HG03196 (cell line): ENCODE measurements around the gene EAF1.
"Not testable (repeated sequence)": the region's sequence is repeated elsewhere in the genome, so short reads cannot be mapped to it uniquely, and the experiment has no call there.

ENCODE experiments used
- ATAC-seq: cut with Tn5 transposase; IDR thresholded peaks from one replicate; pipeline ENCODE4 v1.9.1; 2021; ENCODE audit not compliant: unreplicated experiment

EAF1 gene

DNA sequence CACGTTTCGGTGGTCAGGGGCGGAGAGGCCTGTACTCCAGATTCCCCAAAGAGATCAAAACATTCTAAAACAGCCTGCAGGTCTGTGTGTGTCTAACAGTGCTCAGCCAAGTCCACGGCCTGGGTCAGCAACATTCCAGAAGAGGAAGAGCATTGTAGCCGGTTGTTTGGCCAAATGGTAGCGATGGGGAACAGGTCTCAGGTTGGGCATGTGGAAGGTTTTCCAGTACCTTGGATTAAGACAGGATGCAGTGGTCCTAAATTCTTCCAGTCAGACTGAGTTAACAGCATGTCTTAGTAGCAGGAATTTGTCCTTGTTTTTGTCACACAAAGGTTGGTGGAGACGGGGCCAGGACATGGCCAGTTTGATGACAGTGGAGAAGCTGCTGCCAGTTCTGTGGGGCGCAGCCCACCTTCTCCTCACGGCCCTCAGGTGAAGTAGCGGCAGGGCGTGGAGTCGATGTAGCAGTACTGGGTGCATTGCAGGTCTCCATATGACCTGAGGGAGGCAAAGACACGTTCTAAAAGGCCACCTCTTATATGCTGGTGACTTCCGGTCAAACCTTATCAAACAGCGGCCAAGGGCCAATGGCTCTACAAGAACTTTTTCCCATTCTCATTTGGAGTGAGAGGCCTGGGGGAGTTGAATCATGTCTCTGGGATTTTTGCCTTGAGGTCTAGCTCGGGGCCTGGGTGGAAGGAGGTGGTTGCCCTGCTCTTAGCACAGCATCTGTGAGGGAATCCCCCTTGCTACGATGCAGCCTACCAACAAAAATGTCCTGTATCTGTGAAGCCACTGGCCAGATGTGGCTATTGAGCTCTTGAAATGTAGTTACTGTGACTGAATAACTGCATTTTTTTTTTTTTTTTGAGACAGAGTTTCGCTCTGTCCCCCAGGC, 24.1 kb downstream of the EAF1 start:
- ATAC-seq: no peak

DNA sequence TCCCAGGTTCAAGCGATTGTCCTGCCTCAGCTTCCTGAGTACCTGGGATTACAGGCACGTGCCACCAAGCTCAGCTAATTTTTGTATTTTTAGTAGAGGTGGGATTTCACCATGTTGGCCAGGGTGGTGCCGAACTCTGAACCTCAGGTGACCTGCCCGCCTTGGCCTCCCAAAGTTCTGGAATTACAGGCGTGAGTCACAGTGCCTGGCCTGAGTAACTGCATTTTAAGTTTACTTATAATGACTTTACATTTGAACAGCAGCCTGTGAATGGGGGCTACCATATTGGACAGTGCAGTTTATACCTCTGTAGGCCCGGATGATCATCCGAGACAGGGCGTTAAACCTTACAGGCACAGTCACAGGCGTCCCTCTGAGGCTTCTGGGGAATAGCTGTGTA, 24.8 kb downstream of the EAF1 start:
- no peak for ATAC-seq

DNA sequence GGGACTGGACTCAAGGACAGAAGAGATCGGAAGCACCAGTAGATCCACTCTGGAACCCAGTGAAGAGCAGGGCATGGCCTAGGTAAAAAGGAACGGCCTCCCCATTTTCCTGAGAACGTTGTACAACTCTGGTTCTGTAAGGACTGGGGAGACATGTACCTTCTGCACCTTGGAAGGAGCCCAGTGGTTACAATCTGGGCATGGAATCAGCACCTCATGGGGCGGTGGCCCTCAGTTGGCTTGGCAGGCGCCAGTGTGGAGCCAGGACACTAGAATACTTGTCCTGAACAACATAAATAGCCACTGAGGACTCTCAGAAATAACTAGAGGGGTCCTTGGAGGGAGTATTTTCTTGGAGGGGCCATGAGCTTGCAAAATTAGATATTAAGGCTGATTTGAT, 25.6 kb downstream of the EAF1 start:
- no peak for ATAC-seq

DNA sequence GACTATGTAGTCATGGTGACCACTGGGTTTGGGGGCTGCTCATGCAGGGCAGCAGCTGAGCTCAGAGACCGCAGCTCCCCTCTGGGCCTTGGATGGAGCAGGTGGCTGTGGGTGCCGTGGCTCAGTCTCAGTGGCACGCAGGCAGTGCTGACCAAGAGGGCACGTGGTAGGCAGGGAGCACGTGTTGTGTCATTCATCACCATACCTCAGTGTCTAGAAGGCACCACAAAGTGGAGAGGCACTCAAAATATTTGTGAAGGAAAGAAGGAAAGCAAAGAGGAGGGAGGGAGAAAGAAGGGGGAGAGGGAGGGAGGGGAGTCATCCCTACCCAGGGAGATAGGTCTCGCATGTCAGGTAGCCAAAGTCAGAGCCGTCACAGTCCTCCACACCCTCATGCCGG, 26.1 kb downstream of the EAF1 start:
- ATAC-seq: no peak

DNA sequence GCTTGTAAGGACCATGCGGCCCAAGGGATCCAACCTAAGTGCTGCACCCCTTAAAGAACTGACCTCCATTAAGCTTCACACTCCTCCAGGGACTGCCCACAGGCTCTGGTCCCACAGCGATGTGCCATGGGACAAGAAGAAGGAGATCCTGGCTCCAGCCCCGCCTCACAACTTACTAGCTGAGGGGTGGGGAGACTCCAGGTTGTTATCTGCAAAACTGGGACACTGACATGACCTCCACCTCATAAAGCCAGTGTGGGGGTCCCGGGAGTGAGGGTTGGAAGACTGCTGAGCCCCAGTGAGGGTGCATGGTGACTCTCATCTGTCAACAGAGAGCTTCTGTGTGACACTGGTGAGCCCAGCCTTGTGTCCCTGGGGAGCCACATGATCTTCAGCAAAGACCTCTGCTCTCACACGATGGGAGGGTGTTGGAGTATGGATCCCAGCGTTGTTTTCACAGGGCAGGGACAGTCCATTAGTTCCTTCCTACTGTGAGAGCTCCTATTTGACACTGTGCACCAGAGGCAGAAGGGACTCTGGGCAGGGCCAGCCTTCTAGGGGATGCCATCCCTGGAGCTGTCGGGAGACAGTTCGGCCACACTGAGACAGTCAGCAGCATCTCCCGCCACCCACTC, 26.7 kb downstream of the EAF1 start:
- ATAC-seq: no peak

DNA sequence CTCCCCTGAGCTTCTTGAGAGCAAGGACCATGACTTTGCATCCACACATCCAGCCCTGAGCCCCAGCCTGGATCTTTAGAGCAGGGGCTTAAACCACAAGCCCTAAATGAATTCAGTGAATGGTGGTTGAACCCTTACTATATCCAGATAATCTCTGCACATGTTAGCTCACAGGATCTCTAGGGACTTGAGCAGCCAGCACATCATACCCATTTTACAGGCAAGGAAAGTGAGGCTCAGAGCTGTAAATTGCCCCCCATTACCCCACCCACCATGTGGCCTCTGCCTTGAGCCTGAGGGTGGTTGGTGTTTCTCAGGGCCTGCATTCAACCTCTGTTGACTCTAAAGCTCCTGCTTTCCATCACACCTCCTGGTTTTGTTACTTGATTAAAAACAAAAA, 27.6 kb downstream of the EAF1 start:
- ATAC-seq: no peak

DNA sequence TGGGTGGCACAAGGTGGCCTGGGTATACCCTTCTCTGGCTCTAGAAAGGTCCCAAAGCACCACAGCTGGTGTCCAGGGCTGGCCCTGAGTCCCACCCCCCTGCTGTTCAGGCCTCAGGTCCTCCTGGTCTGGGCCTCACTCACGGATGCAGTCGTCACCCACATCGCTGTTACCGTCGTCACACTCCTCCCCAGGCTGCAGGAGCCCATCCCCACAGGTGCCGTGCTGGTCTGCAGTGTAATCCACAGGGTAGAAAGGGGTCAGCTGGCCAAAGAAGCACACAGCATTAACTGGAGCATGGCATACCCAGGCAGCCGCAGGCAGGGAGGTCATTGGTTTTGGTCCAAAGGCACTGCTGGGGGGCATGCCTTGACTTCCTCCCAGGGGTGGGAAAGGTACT, 28.4 kb downstream of the EAF1 start:
- ATAC-seq: no peak

DNA sequence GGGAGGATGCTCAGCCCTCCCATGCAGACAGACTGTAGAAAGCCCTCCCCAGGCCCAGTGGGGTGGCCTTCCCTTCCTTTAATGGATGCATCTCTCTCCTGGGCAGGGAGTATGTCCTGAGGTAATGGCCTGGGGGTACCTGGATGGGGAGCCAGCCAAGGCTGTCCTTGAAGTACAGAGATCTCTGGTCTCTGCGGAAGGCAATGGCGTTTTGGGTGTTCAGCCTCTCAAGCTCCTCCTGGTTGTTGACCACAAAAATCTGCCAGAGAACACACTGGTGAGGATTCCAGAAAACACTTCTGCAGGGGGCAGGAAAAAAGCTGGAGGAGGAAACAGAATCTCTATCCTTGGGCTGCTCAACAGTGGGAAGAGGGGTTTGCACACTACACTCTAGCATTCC, 28.9 kb downstream of the EAF1 start:
- no peak for ATAC-seq

DNA sequence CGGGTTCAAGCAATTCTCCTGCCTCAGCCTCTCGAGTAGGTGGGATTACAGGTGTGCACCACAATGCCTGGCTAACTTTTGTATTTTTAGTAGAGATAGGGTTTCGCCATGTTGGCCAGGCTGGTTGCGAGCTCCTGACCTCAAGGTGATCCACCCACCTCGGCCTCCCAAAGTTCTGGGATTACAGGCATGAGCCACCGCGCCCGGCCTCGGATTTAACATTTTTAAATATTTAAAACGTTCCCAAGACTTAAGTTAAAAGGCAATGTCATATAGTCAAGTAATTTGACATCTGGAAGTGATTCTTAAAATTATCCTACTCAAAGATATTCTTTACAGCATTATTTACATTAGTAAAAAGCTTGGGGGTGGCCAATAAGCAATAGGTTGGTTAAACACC, 29.5 kb downstream of the EAF1 start:
- ATAC-seq: not testable (repeated sequence)

DNA sequence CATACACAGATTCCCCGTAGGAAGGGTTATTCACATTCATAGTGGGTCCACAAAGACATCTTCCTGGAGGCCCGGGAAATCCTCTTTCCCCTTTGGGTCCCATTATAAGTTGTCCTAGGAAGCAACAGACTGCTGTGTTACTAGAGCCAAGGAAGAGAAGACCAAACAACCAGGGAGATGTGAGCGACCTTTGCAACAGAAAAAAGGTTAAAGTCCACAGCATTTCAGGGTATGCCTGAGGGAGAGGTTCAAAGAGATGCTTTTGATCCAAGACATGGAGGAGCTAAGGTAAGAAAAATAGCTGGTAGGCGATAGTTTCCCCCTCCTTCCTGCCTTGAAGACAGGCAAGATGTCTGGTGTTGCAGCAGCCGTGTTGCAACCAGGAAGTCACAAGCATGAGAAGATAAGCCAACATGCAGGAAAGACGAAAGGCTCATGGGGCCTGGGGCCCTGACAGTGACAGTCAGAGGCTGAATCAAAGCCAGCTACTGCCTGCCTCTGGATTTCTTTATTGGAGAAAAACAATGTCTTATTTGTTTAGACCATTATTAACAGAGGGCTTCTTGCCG, 30.9 kb downstream of the EAF1 start:
- ATAC-seq: no peak

DNA sequence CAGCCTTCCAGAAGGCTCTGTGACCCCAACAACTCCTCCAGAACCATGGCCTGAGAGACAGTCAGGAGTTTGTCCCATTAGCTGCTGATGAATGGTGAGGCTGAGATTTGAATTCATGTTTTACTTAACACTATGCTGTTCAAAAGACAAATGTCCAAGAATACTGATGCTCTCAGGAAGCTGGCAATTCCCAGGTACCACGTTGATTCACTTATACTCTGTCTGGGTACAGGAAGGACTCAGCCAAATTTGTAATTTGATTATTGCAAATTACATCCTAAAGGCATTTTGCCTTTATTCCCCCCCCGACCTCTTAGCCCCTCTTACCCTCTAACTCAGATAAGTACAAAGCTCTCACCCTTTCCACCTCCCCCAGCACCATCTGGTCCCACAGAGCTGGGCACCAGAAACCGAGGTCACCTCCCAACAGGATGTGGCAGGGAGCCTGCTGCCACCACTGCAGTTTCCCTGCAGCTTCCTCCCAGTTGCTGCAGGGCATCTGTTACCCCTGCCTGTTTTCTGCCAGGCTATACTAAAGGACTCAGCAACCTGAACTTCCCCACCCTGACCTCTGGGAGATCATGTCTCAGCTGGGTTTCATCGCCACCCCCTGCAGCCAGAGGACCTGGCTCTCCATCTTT, 33.6 kb downstream of the EAF1 start:
- ATAC-seq: no peak

DNA sequence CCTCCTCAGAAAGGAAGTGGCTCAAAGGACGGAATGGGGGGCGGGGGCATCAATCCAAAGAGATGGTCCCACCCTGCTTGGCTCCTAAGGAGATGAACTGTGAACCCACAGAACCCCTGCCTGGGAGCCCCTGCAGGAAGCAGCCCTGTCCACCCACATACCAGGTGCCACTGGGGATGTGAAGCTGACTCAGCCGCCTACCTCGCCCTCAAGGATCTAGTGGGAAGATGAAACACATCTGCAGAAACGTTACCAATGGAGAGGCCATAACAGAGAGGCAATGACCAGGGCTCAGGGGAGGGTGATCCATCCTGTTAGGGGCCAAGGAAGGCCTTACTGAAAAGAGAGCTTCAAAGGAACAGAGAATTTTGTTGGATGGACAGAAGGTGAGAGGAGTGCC, 35.1 kb downstream of the EAF1 start:
- no peak for ATAC-seq

DNA sequence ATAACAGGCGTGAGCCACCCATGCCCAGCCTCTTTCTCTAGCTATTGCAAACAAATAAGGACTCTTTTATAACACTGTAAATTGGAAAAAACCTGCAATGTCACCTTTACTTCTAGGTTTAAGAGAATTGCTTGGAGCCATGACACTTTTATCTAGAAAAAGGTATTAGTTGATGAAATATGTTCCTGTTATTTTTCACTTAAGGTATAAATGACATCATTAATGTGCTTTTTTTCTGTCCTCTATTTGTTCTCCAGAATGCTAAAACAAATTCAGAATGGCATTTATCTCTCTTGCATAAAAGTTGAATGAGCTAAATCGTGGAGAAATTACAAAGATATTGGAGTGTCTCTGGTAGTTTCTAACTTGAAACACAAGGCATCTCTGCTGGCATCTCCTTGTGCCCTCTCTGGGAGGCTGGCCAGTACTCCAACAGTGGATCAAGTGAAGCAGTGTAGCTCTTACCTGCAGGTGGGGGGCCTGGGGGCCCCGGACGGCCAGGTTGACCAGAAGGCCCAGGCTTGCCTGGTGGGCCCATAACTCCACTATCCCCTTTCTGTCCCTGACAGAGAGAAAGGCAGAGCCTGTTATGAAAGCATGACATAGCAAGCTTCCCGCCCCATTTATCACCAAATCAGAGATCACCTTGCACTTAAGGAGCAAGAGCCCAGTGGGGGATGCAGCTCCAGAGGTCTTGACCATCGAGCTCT, 38.6 kb downstream of the EAF1 start:
- no peak for ATAC-seq

DNA sequence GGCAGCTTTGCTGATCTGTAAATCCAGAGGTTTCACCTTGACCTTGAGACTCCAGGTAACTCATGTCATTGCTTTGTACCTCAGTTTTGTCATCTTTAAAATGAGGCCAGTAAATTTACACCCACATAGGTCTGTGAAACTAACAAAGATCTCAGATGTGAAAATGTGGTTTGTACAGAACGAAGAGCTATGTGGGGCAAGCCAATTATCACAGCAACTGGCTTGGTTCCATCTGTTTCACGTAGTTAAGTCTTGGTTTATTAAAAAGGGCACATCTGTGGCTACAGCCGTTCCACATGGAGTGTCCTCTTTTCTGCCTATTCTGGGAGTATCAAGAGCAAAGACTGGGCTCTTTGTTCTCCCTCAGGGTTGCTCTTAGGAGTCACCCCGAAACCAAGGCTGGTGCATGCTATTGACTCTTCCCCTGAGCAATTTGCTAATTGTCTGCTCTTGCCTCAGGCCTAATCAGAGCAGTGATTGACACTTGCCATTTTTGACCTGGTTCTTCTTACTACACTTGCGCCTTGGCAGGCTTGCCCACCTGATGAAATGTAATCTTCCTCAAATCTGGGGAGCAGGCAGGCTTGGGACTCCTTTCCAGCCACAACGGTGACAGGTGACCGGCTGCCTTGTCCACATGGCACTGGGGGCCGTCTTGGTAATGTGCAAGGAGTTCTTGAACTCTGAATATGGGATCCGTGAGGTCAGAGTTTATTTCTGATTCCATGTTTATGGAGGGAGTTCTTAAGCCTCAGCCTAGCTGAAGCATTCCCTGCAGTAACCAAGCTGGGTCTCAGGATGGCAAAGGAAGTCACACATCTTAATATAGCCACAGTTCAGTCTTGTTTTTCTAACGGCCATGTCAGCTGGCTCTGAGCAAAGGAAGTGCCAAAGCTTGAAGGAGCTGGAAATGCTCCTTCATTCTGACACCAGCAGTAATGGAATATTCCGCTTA, 40.1 kb downstream of the EAF1 start:
- peak; percentile 51 for ATAC-seq

DNA sequence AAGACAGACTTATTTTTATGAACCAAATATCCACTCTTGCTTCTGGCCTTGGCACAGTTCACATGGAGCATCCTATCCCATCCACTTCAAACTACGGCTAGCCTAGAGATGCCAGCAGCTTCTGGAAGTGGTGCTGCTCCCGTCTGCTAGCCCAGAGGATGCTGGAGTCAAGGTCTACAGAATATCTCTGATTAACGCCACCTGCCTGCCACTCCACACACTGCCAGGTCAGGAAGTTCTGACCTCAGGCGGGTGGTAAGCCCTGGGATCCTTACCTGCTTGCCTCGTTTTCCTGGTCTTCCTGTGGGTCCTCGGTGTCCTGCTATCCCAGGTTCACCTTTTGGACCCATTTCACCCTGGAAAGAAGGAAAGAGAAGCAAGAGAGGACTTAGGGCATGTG, 42.9 kb downstream of the EAF1 start:
- ATAC-seq: no peak

DNA sequence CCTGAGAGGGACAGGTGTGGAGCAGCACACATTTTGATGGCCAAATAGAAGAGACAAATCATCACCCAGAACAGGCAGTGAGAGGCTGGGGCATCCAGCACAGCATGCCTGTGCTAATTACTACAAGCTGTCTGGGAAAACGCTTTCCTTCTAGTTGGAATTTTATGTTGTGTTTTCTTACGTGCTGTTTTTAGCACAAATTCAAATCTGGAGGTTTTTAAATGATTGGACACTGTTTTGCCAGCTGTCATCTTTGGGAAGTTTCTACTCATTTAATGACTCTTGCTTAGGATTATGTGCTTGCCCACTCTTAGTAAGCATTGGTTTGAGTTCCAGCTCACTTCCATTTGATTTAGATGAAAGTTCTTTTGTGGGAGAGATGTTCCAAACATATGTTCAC, 43.5 kb downstream of the EAF1 start:
- ATAC-seq: no peak

DNA sequence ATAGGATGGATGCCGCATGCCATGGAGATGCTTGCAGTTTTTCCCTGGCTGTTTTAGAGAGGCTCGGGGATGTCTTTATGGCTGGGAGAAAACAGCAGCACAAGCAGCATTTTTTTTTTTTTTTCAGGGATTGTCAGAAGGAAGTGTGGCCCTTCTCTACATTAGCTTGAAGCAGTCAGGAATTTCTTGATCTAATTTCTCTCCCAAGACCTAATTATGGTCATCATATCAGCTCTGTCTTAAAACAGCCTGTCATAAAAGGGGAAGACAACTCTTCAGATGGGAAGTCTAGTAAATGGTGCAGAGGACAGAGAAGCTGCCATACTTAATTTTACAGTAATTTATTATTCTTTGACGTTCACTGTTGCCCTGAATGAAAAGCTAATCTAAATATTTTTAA, 44.5 kb downstream of the EAF1 start:
- ATAC-seq: no peak

DNA sequence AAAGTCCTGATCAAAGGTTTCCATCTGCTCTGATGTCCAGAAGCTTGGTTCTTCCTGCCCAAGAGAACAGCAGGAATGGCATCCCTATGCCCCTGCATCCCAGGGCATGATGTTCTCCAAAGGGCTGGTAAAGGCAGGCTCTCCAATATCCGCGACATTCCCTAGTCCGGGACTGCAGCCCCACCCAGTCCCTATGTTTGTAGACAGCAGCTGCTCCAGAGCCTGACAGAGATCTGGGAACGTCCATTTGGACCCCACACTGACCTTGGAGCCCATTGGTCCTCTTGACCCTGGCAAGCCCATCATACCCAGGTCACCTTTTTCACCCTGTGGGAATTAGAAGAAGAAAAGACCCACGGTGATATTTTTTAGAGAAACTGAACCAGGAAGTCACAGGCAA, 47.8 kb downstream of the EAF1 start:
- no peak for ATAC-seq

DNA sequence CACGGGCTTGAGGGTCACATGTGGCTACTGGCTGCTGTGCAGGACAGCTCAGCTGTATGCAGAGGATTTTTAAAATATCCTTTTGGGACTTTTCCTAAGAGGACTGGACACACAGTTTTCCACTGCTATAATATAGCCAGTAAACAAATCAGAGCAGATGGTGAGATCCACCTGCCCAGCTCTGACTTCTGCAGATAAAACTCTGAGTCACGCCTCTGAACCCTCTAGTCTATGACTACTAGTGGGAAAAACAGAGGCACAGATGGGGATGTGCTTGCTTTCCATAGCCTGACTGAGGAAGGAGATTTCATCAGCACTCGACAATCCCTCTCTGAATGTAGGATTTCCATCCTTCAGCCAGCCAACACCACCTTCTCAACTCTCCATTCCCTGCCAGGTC, 49.0 kb downstream of the EAF1 start:
- no peak for ATAC-seq
